ENCODE data around the gene CNST. TPM values are rescaled to one million over a fixed set of nuclear protein-coding genes. Genes with fewer than 3 reads are reported as not detected.

CNST gene
- polyA plus RNA-seq, 1 donor (not counting 4 experiments of a cell fraction or from before 2014, with no cell fraction given): 9.8 TPM

DNA sequence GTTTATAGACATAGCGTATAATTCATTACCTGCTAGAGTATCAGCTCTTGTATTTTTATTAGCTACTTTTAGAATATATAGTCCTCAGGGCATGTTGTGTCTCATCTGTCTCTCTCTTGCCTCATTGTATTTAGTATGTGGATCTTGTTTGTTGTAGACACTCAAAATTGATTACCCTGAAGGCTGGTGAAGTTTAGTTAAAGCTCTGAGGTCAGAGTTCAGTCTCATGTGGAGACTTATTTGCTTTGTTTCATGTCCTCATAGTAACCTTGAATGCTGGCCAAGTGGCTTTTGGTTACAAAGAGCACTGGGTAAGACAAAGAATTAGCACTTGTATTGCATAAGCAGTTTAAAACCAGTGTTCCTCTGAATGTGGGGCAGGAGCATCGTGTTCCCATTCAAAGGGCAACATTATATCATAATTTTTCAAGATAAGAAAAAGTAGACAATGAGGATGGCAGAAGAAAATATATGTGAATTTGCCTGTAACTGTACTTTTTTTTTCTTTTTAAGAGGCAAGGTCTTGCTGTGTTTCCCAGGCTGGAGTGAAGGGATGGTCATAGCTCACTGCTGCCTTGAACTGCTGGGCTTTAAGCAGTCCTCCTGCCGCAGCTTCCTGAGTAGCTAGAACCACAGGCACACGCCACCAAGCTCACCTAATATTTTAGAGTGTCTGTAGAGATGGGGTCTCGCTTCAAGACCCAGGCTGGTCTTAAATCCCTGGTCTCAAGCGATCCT is 17.4 kb downstream of the CNST start:
- Histone ChIP-seq H3K36me3 (ENCODE audit: control insufficient read depth in 2 of 2, extremely low read depth in 1 of 2, insufficient read depth in 2 of 2, low read length in 2 of 2) (no peaks in the 10 kb centered on the region), H3K4me2 (ENCODE audit: control insufficient read depth, extremely low read depth, insufficient read depth, low read depth, low read length) (no peak overlapping the region), H3K4me3 (ENCODE audit: control insufficient read depth in 2 of 3, extremely low read depth in 1 of 3, insufficient read depth in 2 of 3, low read depth in 1 of 3, low read length in 3 of 3) (no peak overlapping the region), H3K9me3 (ENCODE audit: control insufficient read depth, low read depth, low read length) (no peaks in the 10 kb centered on the region), H3K9ac (ENCODE audit: control insufficient read depth, extremely low read depth, insufficient read depth, low read length) (no peak overlapping the region), H4K20me1 (ENCODE audit: control insufficient read depth, extremely low read depth, insufficient read depth, low read length) (no peaks in the 10 kb centered on the region), H2AFZ (ENCODE audit: control insufficient read depth, low read length) (no peak overlapping the region), H3K79me2 (ENCODE audit: control insufficient read depth, insufficient read depth, low read length) (peaks cover 9% of the 10 kb centered on the region), H3K27me3 (ENCODE audit: control insufficient read depth, extremely low read depth, insufficient read depth, low read length) (no peaks in the 10 kb centered on the region), H3K9me1 (ENCODE audit: control insufficient read depth, extremely low read depth, insufficient read depth, low read length) (no peaks in the 10 kb centered on the region), H3K27ac (ENCODE audit: control insufficient read depth, insufficient read depth, low read length) (no peak overlapping the region), H3K4me1 (ENCODE audit: control insufficient read depth, extremely low read depth, insufficient read depth, low read length) (peaks cover 11% of the 10 kb centered on the region)
- no peak for DNase-seq (ENCODE audit: low read depth, low spot score)
- dilution Hi-C loops (cut with MboI; ENCODE audit: extremely low pct_ligation_motif_present, low sequenced_read_pairs): no loop called here
- no peak for TF ChIP-seq EZH2 (IDR thresholded peaks at IDR 0.05; ENCODE audit: low read length)
- TF ChIP-seq, protein P1, sequence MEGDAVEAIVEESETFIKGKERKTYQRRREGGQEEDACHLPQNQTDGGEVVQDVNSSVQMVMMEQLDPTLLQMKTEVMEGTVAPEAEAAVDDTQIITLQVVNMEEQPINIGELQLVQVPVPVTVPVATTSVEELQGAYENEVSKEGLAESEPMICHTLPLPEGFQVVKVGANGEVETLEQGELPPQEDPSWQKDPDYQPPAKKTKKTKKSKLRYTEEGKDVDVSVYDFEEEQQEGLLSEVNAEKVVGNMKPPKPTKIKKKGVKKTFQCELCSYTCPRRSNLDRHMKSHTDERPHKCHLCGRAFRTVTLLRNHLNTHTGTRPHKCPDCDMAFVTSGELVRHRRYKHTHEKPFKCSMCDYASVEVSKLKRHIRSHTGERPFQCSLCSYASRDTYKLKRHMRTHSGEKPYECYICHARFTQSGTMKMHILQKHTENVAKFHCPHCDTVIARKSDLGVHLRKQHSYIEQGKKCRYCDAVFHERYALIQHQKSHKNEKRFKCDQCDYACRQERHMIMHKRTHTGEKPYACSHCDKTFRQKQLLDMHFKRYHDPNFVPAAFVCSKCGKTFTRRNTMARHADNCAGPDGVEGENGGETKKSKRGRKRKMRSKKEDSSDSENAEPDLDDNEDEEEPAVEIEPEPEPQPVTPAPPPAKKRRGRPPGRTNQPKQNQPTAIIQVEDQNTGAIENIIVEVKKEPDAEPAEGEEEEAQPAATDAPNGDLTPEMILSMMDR (optimal IDR thresholded peaks at IDR 0.05 in 1 of 3, IDR thresholded peaks at IDR 0.05 in 1 of 3, conservative IDR thresholded peaks at IDR 0.05 in 1 of 3; ENCODE audit: extremely low read depth in 1 of 3, insufficient read depth in 2 of 3, low read length in 3 of 3): no peak
- no peak for FAIRE-seq

DNA sequence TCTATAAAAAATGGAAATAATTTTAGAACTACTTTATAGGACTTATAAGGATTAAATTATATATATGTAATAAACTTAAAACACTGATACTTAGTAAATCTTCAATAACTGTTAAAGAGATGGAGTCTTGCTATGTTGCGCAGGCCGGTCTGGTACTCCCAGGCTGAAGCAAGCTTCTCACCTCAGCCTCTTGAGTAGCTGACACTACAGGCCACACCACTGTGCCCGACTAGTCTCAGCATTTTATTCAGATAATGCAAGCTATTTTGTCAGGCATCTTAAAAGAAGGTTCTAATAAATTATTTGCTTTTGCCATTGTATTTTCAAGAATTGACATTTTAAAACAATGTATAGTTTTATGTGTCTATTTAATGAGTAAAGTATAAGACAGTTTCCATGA is 20.8 kb downstream of the CNST start:
- H3K4me3 ChIP-seq (ENCODE audit: control insufficient read depth in 2 of 3, extremely low read depth in 1 of 3, insufficient read depth in 2 of 3, low read depth in 1 of 3, low read length in 3 of 3): no peak overlapping the region
- H3K9me3 ChIP-seq (ENCODE audit: control insufficient read depth, low read depth, low read length): no peaks in the 10 kb centered on the region
- FAIRE-seq (no peak), DNase-seq (ENCODE audit: low read depth, low spot score) (no peak)
- dilution Hi-C loops (cut with MboI; ENCODE audit: extremely low pct_ligation_motif_present, low sequenced_read_pairs): no loop called here
- H3K4me2 ChIP-seq (ENCODE audit: control insufficient read depth, extremely low read depth, insufficient read depth, low read depth, low read length): peak overlapping the region; percentile 50
- no peak overlapping the region for H2AFZ ChIP-seq (ENCODE audit: control insufficient read depth, low read length)
- H3K27me3 ChIP-seq (ENCODE audit: control insufficient read depth, extremely low read depth, insufficient read depth, low read length): no peaks in the 10 kb centered on the region
- H3K27ac ChIP-seq (ENCODE audit: control insufficient read depth, insufficient read depth, low read length): peak overlapping the region; percentile 66
- TF ChIP-seq, protein P1 (optimal IDR thresholded peaks at IDR 0.05 in 1 of 3, IDR thresholded peaks at IDR 0.05 in 1 of 3, conservative IDR thresholded peaks at IDR 0.05 in 1 of 3; ENCODE audit: extremely low read depth in 1 of 3, insufficient read depth in 2 of 3, low read length in 3 of 3): no peak
- no peak for TF ChIP-seq EZH2 (IDR thresholded peaks at IDR 0.05; ENCODE audit: low read length)
- H3K36me3 ChIP-seq (ENCODE audit: control insufficient read depth in 2 of 2, extremely low read depth in 1 of 2, insufficient read depth in 2 of 2, low read length in 2 of 2): no peaks in the 10 kb centered on the region
- peaks cover 14% of the 10 kb centered on the region for H3K4me1 ChIP-seq (ENCODE audit: control insufficient read depth, extremely low read depth, insufficient read depth, low read length)
- H3K9me1 ChIP-seq (ENCODE audit: control insufficient read depth, extremely low read depth, insufficient read depth, low read length): no peaks in the 10 kb centered on the region
- peaks cover 12% of the 10 kb centered on the region for H3K79me2 ChIP-seq (ENCODE audit: control insufficient read depth, insufficient read depth, low read length)
- peak overlapping the region; percentile 11 for H3K9ac ChIP-seq (ENCODE audit: control insufficient read depth, extremely low read depth, insufficient read depth, low read length)
- no peaks in the 10 kb centered on the region for H4K20me1 ChIP-seq (ENCODE audit: control insufficient read depth, extremely low read depth, insufficient read depth, low read length)
